Measurements from ENCODE around the gene GRIN2B. TPM values are rescaled to one million over a fixed set of nuclear protein-coding genes. Genes with fewer than 3 reads are reported as not detected.

The GRIN2B gene
- total RNA-seq, 2 donors from 2014 or later: 2.1 to 8.1 TPM

DNA sequence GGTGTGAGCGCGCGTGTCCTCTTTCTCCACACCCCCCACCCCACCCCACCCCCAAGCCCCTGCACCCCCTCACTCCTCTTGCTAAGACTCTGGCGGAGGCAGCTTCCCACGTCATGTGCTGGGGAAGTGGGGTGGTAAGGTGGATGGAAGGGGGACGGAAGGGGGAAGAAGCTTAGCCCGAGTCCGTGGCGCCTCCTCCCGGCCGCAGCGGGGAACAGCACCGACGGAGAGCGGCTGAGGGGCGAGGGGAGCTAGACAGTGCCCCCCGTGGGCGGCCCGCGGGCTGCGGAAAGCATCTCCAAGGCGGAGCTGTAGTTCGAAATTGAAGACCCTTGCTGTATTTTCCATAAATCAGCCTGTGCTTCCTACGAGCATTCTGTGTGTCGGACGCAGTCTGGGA lies 588 bp upstream of the GRIN2B start:
- H3K27ac Mint-ChIP-seq: no peak overlapping the region
- H3K36me3 ChIP-seq (ENCODE audit: control insufficient read depth, insufficient read depth, low read length): no peaks in the 10 kb centered on the region
- DNase-seq: peak; percentile 97
- WGBS, 2 experiments (ENCODE audit: insufficient coverage in 1 of 2, insufficient read length in 1 of 2): 5 to 8% methylated on average over 11 to 23 of the region's 26 CpGs
- H3K4me3 ChIP-seq (ENCODE audit: low read length): peak overlapping the region; percentile 82
- H3K27ac ChIP-seq (ENCODE audit: low read depth, low read length): no peak overlapping the region
- H3K4me1 ChIP-seq (ENCODE audit: control insufficient read depth, insufficient read depth, low read length): peaks cover 2% of the 10 kb centered on the region
- H3K9me3 ChIP-seq (ENCODE audit: control insufficient read depth, low read length): no peaks in the 10 kb centered on the region
- H3K27me3 ChIP-seq (ENCODE audit: control insufficient read depth, insufficient read depth, low read length, poor library complexity, severe bottlenecking): peaks cover 64% of the 10 kb centered on the region
- peaks cover 81% of the 10 kb centered on the region for H3K27me3 Mint-ChIP-seq (ENCODE audit: insufficient read depth)
- H3K4me3 Mint-ChIP-seq: peak overlapping the region; percentile 73
- peaks cover 9% of the 10 kb centered on the region for H3K4me1 Mint-ChIP-seq
- peaks cover 4% of the 10 kb centered on the region for H3K9me3 Mint-ChIP-seq
- H3K36me3 Mint-ChIP-seq (ENCODE audit: low read depth): no peaks in the 10 kb centered on the region
- H3K9ac ChIP-seq (ENCODE audit: extremely low read depth, low read length, poor library complexity, severe bottlenecking): no peak overlapping the region
- TF ChIP-seq, protein P1, sequence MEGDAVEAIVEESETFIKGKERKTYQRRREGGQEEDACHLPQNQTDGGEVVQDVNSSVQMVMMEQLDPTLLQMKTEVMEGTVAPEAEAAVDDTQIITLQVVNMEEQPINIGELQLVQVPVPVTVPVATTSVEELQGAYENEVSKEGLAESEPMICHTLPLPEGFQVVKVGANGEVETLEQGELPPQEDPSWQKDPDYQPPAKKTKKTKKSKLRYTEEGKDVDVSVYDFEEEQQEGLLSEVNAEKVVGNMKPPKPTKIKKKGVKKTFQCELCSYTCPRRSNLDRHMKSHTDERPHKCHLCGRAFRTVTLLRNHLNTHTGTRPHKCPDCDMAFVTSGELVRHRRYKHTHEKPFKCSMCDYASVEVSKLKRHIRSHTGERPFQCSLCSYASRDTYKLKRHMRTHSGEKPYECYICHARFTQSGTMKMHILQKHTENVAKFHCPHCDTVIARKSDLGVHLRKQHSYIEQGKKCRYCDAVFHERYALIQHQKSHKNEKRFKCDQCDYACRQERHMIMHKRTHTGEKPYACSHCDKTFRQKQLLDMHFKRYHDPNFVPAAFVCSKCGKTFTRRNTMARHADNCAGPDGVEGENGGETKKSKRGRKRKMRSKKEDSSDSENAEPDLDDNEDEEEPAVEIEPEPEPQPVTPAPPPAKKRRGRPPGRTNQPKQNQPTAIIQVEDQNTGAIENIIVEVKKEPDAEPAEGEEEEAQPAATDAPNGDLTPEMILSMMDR (conservative IDR thresholded peaks at IDR 0.05): peak; percentile 100

DNA sequence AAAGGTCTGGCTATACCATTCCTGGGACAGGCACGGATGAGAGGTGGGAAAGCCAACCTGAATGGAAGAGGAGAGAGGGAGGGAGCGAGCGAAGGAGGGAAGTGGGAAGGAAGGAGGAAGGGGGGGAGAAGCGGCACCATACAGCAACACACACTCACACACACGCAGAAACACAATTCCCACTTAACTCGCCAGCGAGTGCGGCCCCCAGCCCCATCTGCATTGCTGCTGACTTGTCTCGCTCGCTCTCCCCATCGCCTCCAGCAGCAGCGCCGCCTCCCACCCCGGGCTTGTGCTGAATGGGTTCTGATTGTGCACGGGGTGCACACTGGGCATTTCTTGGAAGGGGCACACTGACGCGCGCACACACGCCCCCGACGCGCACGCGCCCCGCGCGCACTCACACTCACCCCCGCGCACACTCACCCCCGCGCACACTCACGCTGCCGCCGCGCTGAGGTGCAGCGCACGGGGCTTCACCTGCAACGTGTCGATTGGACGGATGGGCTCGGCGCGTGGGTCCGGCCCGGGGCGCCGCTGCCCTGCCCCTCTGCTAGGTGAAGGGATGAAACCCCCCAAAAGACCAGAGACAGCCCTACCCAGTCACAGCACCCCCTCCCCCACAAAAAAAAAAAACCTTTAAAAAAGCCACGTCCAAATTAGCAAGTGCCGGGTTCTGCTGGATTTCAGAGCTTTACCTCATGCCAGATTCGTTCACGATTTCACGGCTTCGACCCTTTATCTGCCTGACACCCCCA lies 685 bp downstream of the GRIN2B start:
- Histone ChIP-seq H3K4me3 (ENCODE audit: low read length) (peak overlapping the region; percentile 82), H3K9me3 (ENCODE audit: control insufficient read depth, low read length) (no peaks in the 10 kb centered on the region), H3K27me3 (ENCODE audit: control insufficient read depth, insufficient read depth, low read length, poor library complexity, severe bottlenecking) (peaks cover 70% of the 10 kb centered on the region), H3K36me3 (ENCODE audit: control insufficient read depth, insufficient read depth, low read length) (no peaks in the 10 kb centered on the region), H3K4me1 (ENCODE audit: control insufficient read depth, insufficient read depth, low read length) (peaks cover 2% of the 10 kb centered on the region), H3K9ac (ENCODE audit: extremely low read depth, low read length, poor library complexity, severe bottlenecking) (peak overlapping the region; percentile 23), H3K27ac (ENCODE audit: low read depth, low read length) (no peak overlapping the region)
- peak overlapping the region; percentile 73 for H3K4me3 Mint-ChIP-seq
- no peak overlapping the region for H3K27ac Mint-ChIP-seq
- TF ChIP-seq, protein P1 (conservative IDR thresholded peaks at IDR 0.05): no peak
- 0% methylated on average over 5 to 50 of the region's 53 CpGs for WGBS, 2 experiments (ENCODE audit: insufficient coverage in 1 of 2, insufficient read length in 1 of 2)
- peaks cover 11% of the 10 kb centered on the region for H3K4me1 Mint-ChIP-seq
- no peaks in the 10 kb centered on the region for H3K36me3 Mint-ChIP-seq (ENCODE audit: low read depth)
- DNase-seq: peak; percentile 77
- H3K27me3 Mint-ChIP-seq (ENCODE audit: insufficient read depth): peaks cover 88% of the 10 kb centered on the region
- H3K9me3 Mint-ChIP-seq: peaks cover 4% of the 10 kb centered on the region

DNA sequence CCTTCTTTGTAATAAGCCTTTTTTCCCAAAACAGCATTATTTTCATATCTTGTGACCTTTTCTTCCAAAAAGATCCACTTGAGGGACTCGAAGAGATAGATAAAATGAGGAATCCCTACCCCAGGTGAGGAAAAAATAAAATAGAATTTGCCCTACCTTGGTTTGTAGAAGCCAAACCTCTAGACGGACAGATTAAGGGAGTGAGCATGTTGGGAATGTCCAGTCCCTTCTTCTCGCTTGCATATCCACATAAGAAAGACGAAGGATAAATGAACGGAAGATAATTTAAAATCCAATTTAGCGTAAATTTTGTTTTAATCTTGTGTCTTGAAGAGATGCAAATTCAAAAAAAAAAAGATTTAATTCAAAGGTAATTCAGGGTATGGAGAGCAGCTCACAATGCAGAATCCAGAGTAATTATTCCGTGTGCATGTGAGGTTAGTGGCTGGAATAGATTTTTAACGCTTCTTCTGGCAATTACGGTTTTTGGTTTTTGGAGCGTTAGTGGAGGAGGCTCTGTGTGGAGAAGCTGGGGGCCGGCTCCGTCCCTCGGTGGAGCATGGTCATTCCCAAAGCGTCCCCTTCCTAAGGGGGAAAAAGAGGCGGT lies 1.5 kb downstream of the GRIN2B start:
- H3K27me3 Mint-ChIP-seq (ENCODE audit: insufficient read depth): peaks cover 96% of the 10 kb centered on the region
- Histone ChIP-seq H3K9ac (ENCODE audit: extremely low read depth, low read length, poor library complexity, severe bottlenecking) (no peak overlapping the region), H3K27ac (ENCODE audit: low read depth, low read length) (no peak overlapping the region), H3K4me3 (ENCODE audit: low read length) (peak overlapping the region; percentile 82), H3K9me3 (ENCODE audit: control insufficient read depth, low read length) (no peaks in the 10 kb centered on the region), H3K36me3 (ENCODE audit: control insufficient read depth, insufficient read depth, low read length) (no peaks in the 10 kb centered on the region), H3K4me1 (ENCODE audit: control insufficient read depth, insufficient read depth, low read length) (peaks cover 2% of the 10 kb centered on the region), H3K27me3 (ENCODE audit: control insufficient read depth, insufficient read depth, low read length, poor library complexity, severe bottlenecking) (peaks cover 78% of the 10 kb centered on the region)
- no peak for DNase-seq
- H3K36me3 Mint-ChIP-seq (ENCODE audit: low read depth): no peaks in the 10 kb centered on the region
- H3K4me1 Mint-ChIP-seq: peaks cover 11% of the 10 kb centered on the region
- 35 to 36% methylated on average over 10 to 15 of the region's 15 CpGs for WGBS, 2 experiments (ENCODE audit: insufficient coverage in 1 of 2, insufficient read length in 1 of 2)
- H3K4me3 Mint-ChIP-seq: peak overlapping the region; percentile 73
- TF ChIP-seq, protein P1 (conservative IDR thresholded peaks at IDR 0.05): no peak
- H3K27ac Mint-ChIP-seq: no peak overlapping the region
- peaks cover 4% of the 10 kb centered on the region for H3K9me3 Mint-ChIP-seq
